GM12873 (cell line): ENCODE data around the gene RNF213.

ENCODE experiments used
- TF ChIP-seq, protein P1 (sequence below): IDR thresholded peaks from 2 replicates; pipeline ENCODE4 v1.5.1; 2012; ENCODE audit warnings: low read depth, mild to moderate bottlenecking, moderate library complexity, low read length, control low read depth; ENCODE audit not compliant: insufficient read depth; ENCODE audit errors: missing control alignments

The RNF213 gene

GRCh38 chr17:80320496-80320895, 59.8 kb downstream of the RNF213 start:
- TF ChIP-seq, protein P1, sequence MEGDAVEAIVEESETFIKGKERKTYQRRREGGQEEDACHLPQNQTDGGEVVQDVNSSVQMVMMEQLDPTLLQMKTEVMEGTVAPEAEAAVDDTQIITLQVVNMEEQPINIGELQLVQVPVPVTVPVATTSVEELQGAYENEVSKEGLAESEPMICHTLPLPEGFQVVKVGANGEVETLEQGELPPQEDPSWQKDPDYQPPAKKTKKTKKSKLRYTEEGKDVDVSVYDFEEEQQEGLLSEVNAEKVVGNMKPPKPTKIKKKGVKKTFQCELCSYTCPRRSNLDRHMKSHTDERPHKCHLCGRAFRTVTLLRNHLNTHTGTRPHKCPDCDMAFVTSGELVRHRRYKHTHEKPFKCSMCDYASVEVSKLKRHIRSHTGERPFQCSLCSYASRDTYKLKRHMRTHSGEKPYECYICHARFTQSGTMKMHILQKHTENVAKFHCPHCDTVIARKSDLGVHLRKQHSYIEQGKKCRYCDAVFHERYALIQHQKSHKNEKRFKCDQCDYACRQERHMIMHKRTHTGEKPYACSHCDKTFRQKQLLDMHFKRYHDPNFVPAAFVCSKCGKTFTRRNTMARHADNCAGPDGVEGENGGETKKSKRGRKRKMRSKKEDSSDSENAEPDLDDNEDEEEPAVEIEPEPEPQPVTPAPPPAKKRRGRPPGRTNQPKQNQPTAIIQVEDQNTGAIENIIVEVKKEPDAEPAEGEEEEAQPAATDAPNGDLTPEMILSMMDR = no peak

DNA sequence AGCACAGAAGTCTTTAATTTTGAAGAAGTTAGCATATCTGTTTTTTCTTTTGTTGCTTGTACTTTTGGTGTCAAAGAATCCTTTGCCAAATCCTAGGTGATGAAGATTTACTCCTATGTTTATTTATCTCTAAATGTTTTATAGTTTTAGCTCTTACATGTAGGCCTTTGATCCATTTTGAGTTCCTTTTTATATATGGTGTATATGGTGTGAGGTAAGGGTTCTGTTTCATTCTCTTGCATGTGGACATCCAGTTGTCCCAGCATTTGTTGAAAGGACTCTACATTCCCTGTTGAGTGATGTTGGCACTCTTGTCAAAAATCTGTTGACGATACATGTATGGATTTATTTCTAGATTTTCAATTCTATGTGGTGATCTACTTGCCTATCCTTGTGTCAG, 62.2 kb downstream of the RNF213 start:
- TF ChIP-seq, protein P1 = no peak

DNA sequence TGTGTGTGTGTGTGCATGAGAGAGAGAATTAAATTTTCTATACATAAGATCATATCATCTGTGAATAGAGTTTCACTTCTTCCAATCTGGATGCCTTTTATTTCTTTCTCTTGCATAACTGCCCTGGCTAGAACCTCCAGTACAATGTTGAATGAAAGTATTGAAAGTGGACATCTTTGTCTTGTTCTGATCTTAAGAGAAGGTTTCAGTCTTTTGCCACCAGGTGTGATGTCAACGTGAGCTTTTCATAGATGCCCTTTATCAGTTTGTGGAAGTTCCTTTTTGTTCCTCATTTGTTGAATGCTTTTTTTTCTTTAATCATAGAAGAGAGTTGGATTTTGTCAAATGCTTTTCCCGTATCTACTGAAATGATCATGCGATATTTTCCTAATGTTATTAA, 63.3 kb downstream of the RNF213 start:
- TF ChIP-seq, protein P1 = no peak

- TF ChIP-seq, protein P1 = no peak
Observed at GRCh38 chr17:80327518-80327917, 66.9 kb downstream of the RNF213 start.

GRCh38 chr17:80328634-80329380, 68.2 kb downstream of the RNF213 start:
- TF ChIP-seq, protein P1 = no peak

- TF ChIP-seq, protein P1 = no peak
Observed at GRCh38 chr17:80330276-80330675, 69.6 kb downstream of the RNF213 start.

DNA sequence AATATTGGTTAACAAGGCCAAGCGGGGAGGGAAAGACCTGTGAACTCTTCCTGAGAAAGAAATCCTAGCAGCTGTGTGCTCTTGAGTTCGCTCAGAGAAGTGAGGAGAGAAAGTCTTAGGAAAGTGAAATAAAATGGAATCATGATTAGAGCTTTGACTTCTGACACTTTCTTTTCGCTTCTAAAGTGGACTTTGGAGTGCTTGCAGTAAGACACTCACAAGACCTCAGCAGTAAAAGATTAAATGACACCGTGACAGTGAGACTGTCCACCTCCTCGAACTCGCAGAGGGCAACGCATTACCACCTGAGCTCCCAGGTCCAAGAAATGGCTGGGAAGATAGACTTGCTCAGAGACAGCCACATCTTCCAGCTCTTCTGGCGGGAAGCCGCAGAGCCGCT, 71.2 kb downstream of the RNF213 start:
- TF ChIP-seq, protein P1 = no peak
